Ovary (tissue), 3 donors: ENCODE results near the gene EML6.

ENCODE experiments used
- EP300 ChIP-seq: sonication (generic); formaldehyde crosslinking; IDR thresholded peaks from one replicate; pipeline ENCODE4 v1.6.1; 2017; ENCODE audit warnings: antibody characterized with exemption
- POLR2A ChIP-seq: fragments of 450-650 bp; IDR thresholded peaks from one replicate; pipeline ENCODE4 v1.6.1; 2017; ENCODE audit warnings: antibody characterized with exemption, mild to moderate bottlenecking, moderate library complexity
- TF ChIP-seq, protein P1 (sequence below), 3 donors: fragments of 450-650 bp in 2 of 3; fragments of 200-600 bp in 1 of 3; IDR thresholded peaks; one replicate each; pipeline versions ENCODE4 v1.5.1 to v1.8.0; 2016 to 2022; ENCODE audit warnings: antibody characterized with exemption in 3 of 3, mild to moderate bottlenecking in 1 of 3
- donor health status: DM: no; HTN: no; CAD: no.

DNA sequence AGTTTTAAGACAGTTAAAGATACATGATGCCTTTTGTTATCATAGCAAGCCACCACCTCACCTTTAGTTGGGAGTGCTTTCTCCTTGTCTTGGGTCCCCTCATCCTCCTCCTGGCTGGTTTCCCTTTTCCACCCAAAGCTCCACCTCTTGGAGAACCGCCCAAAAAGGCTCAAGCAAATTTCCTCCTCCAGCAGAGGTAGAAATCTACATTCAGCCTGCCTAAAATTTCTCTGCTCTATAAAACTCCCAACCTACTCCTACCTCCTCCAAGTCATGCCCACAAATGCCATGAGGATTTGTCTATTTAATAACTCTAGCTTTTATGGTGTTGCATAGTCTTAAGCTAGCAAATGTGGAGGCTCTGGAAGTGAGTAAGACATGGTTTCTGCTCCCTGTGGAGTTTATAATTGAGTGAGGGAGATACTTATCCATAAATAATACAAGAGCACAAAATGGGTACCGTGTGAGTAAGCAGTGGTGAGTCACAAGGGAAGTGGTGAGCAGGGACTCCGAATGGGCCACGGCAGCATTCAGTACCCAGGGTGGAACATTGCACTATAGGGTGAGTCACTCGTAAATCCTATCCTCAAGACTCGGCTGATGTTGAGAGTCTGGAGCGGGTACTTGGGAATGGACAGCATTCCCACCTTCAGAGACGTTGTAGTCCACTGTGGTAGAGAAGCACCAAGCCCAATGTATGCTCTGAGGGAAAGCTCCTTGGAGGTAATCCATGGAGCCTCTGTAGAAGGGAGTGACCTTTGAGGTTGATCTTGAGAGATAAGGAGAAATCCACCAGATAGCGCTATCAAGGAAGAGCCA, 180.5 kb downstream of the EML6 start:
- TF ChIP-seq, protein P1, sequence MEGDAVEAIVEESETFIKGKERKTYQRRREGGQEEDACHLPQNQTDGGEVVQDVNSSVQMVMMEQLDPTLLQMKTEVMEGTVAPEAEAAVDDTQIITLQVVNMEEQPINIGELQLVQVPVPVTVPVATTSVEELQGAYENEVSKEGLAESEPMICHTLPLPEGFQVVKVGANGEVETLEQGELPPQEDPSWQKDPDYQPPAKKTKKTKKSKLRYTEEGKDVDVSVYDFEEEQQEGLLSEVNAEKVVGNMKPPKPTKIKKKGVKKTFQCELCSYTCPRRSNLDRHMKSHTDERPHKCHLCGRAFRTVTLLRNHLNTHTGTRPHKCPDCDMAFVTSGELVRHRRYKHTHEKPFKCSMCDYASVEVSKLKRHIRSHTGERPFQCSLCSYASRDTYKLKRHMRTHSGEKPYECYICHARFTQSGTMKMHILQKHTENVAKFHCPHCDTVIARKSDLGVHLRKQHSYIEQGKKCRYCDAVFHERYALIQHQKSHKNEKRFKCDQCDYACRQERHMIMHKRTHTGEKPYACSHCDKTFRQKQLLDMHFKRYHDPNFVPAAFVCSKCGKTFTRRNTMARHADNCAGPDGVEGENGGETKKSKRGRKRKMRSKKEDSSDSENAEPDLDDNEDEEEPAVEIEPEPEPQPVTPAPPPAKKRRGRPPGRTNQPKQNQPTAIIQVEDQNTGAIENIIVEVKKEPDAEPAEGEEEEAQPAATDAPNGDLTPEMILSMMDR (IDR thresholded peaks at IDR 0.05), result no peak
- no peak for TF ChIP-seq POLR2A
- no peak for TF ChIP-seq EP300
